Keratinocyte (primary cell): Measurements from ENCODE around the gene BMPER. TPM values are rescaled to one million over a fixed set of nuclear protein-coding genes. Genes with fewer than 3 reads are reported as not detected.

Source experiments
- DNase-seq: peaks from one replicate; pipeline ENCODE4 v3.0.0-alpha.2; 2011; ENCODE audit warnings: low read depth, missing footprints, low spot score
- FAIRE-seq: peaks from 2 replicates; lab custom pipeline; 2011; peaks lifted over from hg19 to GRCh38; lab: Jason Lieb, UNC
- H2AFZ ChIP-seq: 2 replicates; pipeline ENCODE4 v1.6.0; 2012; ENCODE audit warnings: low read length, control low read depth, inconsistent platforms; ENCODE audit not compliant: control insufficient read depth
- H3K27ac ChIP-seq: 2 replicates; pipeline ENCODE4 v1.5.1; 2011; ENCODE audit warnings: low read length; ENCODE audit not compliant: control insufficient read depth, insufficient read depth
- H3K27me3 ChIP-seq: 3 replicates; pipeline ENCODE4 v1.6.0; 2011; ENCODE audit warnings: low read length; ENCODE audit not compliant: control insufficient read depth, insufficient read depth; ENCODE audit errors: extremely low read depth
- H3K36me3 ChIP-seq, 2 experiments: 2 replicates in 1 of 2; 3 replicates in 1 of 2; pipeline ENCODE4 v1.5.1; 2011; ENCODE audit warnings: low read length in 2 of 2, mild to moderate bottlenecking in 1 of 2; ENCODE audit not compliant: control insufficient read depth in 2 of 2, insufficient read depth in 2 of 2; ENCODE audit errors: extremely low read depth in 1 of 2
- H3K4me1 ChIP-seq: 3 replicates; pipeline ENCODE4 v1.5.1; 2011; ENCODE audit warnings: low read length; ENCODE audit not compliant: control insufficient read depth, insufficient read depth; ENCODE audit errors: extremely low read depth
- H3K4me2 ChIP-seq: 3 replicates; pipeline ENCODE4 v1.6.0; 2011; ENCODE audit warnings: low read depth, low read length; ENCODE audit not compliant: control insufficient read depth, insufficient read depth; ENCODE audit errors: extremely low read depth
- H3K4me3 ChIP-seq, 3 experiments: fragments of 200-600 bp in 1 of 3; sonication (generic) in 1 of 3; 2 replicates in 2 of 3; 3 replicates in 1 of 3; pipeline ENCODE4 v1.5.1; 2011 to 2016; ENCODE audit warnings: low read length in 3 of 3, mild to moderate bottlenecking in 3 of 3, control low read depth in 2 of 3, inconsistent platforms in 1 of 3, low read depth in 1 of 3, mixed read lengths in 1 of 3, mixed run types in 1 of 3, moderate library complexity in 1 of 3; ENCODE audit not compliant: control insufficient read depth in 2 of 3, insufficient read depth in 2 of 3; ENCODE audit errors: extremely low read depth in 1 of 3
- H3K79me2 ChIP-seq: 2 replicates; pipeline ENCODE4 v1.6.0; 2012; ENCODE audit warnings: low read length; ENCODE audit not compliant: control insufficient read depth, insufficient read depth
- H3K9ac ChIP-seq: 3 replicates; pipeline ENCODE4 v1.6.0; 2011; ENCODE audit warnings: low read length; ENCODE audit not compliant: control insufficient read depth, insufficient read depth; ENCODE audit errors: extremely low read depth
- H3K9me1 ChIP-seq: 3 replicates; pipeline ENCODE4 v1.6.0; 2011; ENCODE audit warnings: low read length; ENCODE audit not compliant: control insufficient read depth, insufficient read depth; ENCODE audit errors: extremely low read depth
- H3K9me3 ChIP-seq: 2 replicates; pipeline ENCODE4 v1.5.1; 2012; ENCODE audit warnings: low read depth, low read length; ENCODE audit not compliant: control insufficient read depth
- H4K20me1 ChIP-seq: 3 replicates; pipeline ENCODE4 v1.6.0; 2011; ENCODE audit warnings: low read length; ENCODE audit not compliant: control insufficient read depth, insufficient read depth; ENCODE audit errors: extremely low read depth
- EZH2 ChIP-seq: IDR thresholded peaks from one replicate; pipeline ENCODE4 v1.6.1; 2012; ENCODE audit warnings: inconsistent platforms, mild to moderate bottlenecking, low read length, moderate library complexity
- dilution Hi-C: fragments of 300-500 bp; cut with MboI; formaldehyde crosslinking; loops from one replicate; pipeline ENCODE4 v1.7.0; 2020; ENCODE audit warnings: low sequenced_read_pairs; ENCODE audit not compliant: extremely low pct_ligation_motif_present
- polyA plus RNA-seq, 5 experiments: library from polyadenylated mRNA; depleted of rRNA in 3 of 5; stranded (reverse) in 3 of 5; stranded (forward) in 1 of 5; unstranded in 1 of 5; fragments of >200 nt; gene quantifications; 1 replicate in 1 of 5; 2 replicates in 3 of 5; 3 replicates in 1 of 5; pipeline versions ENCODE4 v1.2.1 to v1.2.3, GENCODE V29; 2011 to 2012; ENCODE audit warnings: missing spikeins in 2 of 5, low read depth in 1 of 5, low replicate concordance in 1 of 5
- TF ChIP-seq, protein P1 (sequence below), 3 experiments: IDR thresholded peaks in 1 of 3; conservative IDR thresholded peaks in 1 of 3; optimal IDR thresholded peaks in 1 of 3; 2 replicates in 2 of 3; 3 replicates in 1 of 3; pipeline versions ENCODE3 to v1.5.1; 2011; ENCODE audit warnings: low read length in 3 of 3, mild to moderate bottlenecking in 3 of 3, moderate library complexity in 2 of 3, control low read depth in 1 of 3, inconsistent platforms in 1 of 3; ENCODE audit not compliant: insufficient read depth in 2 of 3; ENCODE audit errors: extremely low read depth in 1 of 3

Gene BMPER
- polyA plus RNA-seq, 1 donor (not counting 4 experiments of a cell fraction or from before 2014, with no cell fraction given), result 0.67 TPM

DNA sequence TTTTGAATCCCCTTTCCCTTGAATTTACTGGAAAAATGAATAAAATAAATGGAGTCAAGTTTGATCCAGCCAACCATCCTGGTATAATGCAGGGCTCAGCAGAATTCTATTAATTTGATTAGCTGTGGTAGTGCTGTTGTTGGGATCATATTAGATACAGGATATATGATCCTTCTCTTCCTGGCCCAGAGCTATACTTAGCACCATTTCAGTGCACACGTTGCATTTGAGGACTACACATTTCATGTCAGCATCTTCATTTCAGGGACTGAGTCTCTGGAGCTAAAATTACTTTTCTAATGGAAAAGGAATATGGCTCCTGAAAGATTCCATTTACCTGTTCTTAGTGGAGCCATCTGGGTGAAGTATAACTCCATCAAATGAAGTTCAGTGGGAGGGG is 240.3 kb downstream of the BMPER start:
- Histone ChIP-seq H3K9me3 (no peaks in the 10 kb centered on the region), H3K79me2 (no peaks in the 10 kb centered on the region), H3K4me3 (no peak overlapping the region), H4K20me1 (no peaks in the 10 kb centered on the region), H3K36me3 (no peaks in the 10 kb centered on the region), H3K9ac (no peak overlapping the region), H3K4me1 (no peaks in the 10 kb centered on the region), H3K4me2 (no peak overlapping the region), H3K9me1 (no peaks in the 10 kb centered on the region), H3K27me3 (peaks cover 3% of the 10 kb centered on the region), H3K27ac (no peak overlapping the region), H2AFZ (no peak overlapping the region)
- TF ChIP-seq, protein P1, sequence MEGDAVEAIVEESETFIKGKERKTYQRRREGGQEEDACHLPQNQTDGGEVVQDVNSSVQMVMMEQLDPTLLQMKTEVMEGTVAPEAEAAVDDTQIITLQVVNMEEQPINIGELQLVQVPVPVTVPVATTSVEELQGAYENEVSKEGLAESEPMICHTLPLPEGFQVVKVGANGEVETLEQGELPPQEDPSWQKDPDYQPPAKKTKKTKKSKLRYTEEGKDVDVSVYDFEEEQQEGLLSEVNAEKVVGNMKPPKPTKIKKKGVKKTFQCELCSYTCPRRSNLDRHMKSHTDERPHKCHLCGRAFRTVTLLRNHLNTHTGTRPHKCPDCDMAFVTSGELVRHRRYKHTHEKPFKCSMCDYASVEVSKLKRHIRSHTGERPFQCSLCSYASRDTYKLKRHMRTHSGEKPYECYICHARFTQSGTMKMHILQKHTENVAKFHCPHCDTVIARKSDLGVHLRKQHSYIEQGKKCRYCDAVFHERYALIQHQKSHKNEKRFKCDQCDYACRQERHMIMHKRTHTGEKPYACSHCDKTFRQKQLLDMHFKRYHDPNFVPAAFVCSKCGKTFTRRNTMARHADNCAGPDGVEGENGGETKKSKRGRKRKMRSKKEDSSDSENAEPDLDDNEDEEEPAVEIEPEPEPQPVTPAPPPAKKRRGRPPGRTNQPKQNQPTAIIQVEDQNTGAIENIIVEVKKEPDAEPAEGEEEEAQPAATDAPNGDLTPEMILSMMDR (optimal IDR thresholded peaks at IDR 0.05 in 1 of 3, IDR thresholded peaks at IDR 0.05 in 1 of 3, conservative IDR thresholded peaks at IDR 0.05 in 1 of 3; ENCODE audit: extremely low read depth in 1 of 3, insufficient read depth in 2 of 3, low read length in 3 of 3), result no peak
- no peak for TF ChIP-seq EZH2
- FAIRE-seq (no peak), DNase-seq (no peak)
- dilution Hi-C loops, result no loop called here

DNA sequence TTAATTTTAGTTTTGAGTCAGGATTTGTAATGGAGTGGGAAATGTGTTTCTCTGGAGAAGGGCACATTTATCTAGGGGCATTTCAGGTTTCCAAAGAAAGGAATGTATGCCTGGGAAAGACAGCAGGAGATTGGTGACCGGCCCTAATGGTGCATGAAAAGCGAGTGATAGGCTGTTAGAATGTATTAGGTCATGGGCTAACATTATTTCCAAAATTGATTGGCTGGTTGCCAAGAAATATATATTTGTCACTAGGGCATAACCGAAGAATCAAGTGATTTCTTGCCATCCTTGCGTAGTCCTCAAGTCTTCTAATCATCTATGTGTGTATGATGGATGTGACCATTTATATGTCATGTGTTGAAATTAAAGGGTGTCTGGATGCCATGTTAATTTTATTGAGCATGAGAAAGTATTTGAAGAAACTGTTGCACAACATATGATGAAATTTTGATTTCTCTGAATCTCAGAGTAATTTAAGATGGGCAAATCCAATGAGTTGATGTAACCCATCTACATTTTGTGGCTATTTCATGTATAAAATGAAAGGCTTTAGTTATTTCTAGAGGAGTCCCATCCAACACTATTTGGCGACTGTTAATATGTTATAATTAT is 248.4 kb downstream of the BMPER start:
- no peaks in the 10 kb centered on the region for H3K79me2 ChIP-seq
- no peak overlapping the region for H3K9ac ChIP-seq
- FAIRE-seq (no peak), DNase-seq (no peak)
- no peaks in the 10 kb centered on the region for H3K27me3 ChIP-seq
- H3K9me3 ChIP-seq, result no peaks in the 10 kb centered on the region
- H3K9me1 ChIP-seq, result no peaks in the 10 kb centered on the region
- peaks cover 8% of the 10 kb centered on the region for H3K4me1 ChIP-seq
- no peak overlapping the region for H3K27ac ChIP-seq
- TF ChIP-seq EZH2, result no peak
- TF ChIP-seq, protein P1 (optimal IDR thresholded peaks at IDR 0.05 in 1 of 3, IDR thresholded peaks at IDR 0.05 in 1 of 3, conservative IDR thresholded peaks at IDR 0.05 in 1 of 3; ENCODE audit: extremely low read depth in 1 of 3, insufficient read depth in 2 of 3, low read length in 3 of 3), result no peak
- no peaks in the 10 kb centered on the region for H3K36me3 ChIP-seq
- H3K4me3 ChIP-seq, result no peak overlapping the region
- dilution Hi-C loops, result no loop called here
- no peaks in the 10 kb centered on the region for H4K20me1 ChIP-seq
- H2AFZ ChIP-seq, result no peak overlapping the region
- H3K4me2 ChIP-seq, result no peak overlapping the region
